CD4-positive, alpha-beta T cell treated with Interleukin-12 subunit alpha and Interleukin-12 subunit beta, for 1 hour (primary cell): ENCODE measurements around the gene FLG.
"Not testable (repeated sequence)": the region's sequence is repeated elsewhere in the genome, so short reads cannot be mapped to it uniquely, and the experiment has no call there.

ENCODE experiments used
- DNase-seq: peaks from one replicate; pipeline ENCODE4 v3.0.0-alpha.2; 2020

Gene FLG

GRCh38 chr1:152325111-152325510 lies at the start of gene FLG:
Gene FLG, minus strand, starts transcription at chr1:152325239. Its CDS starts 9,783 bp downstream, at chr1:152315456.
- DNase-seq = no peak

GRCh38 chr1:152374451-152374850 lies 49.4 kb upstream of the FLG start:
- no peak for DNase-seq

- no peak for DNase-seq
These were observed 47.6 kb upstream of the FLG start for GRCh38 chr1:152372672-152373071.

GRCh38 chr1:152367436-152367835 lies 42.4 kb upstream of the FLG start:
- no peak for DNase-seq

- no peak for DNase-seq
These were observed 34.9 kb upstream of the FLG start, which contains the start of gene FLG2 for GRCh38 chr1:152359906-152360305. Gene FLG2, minus strand, starts transcription at chr1:152360006. Its CDS starts 1,122 bp downstream, at chr1:152358884.

- DNase-seq = no peak
These were observed 31.7 kb upstream of the FLG start for GRCh38 chr1:152356736-152357135.

GRCh38 chr1:152349611-152350010 lies 24.6 kb upstream of the FLG start:
- DNase-seq = no peak

- no peak for DNase-seq
These were observed 23.4 kb upstream of the FLG start for GRCh38 chr1:152348447-152348846.

- peak; percentile 65 for DNase-seq
These were observed 22.2 kb upstream of the FLG start for GRCh38 chr1:152347116-152347728.

GRCh38 chr1:152344438-152344837 lies 19.4 kb upstream of the FLG start:
- DNase-seq = no peak

GRCh38 chr1:152343006-152343405 lies 18.0 kb upstream of the FLG start:
- no peak for DNase-seq

- no peak for DNase-seq
These were observed 10.4 kb upstream of the FLG start for GRCh38 chr1:152335399-152335798.

- no peak for DNase-seq
These were observed 3.9 kb upstream of the FLG start for GRCh38 chr1:152328801-152329391.

GRCh38 chr1:152313970-152314369 lies 11.1 kb downstream of the FLG start:
- no peak for DNase-seq

GRCh38 chr1:152313319-152313801 lies 11.7 kb downstream of the FLG start:
- no peak for DNase-seq

- not testable (repeated sequence) for DNase-seq
These were observed 12.9 kb downstream of the FLG start for GRCh38 chr1:152312169-152312568.

GRCh38 chr1:152309955-152310354 lies 15.1 kb downstream of the FLG start:
- no peak for DNase-seq

- not testable (repeated sequence) for DNase-seq
These were observed 15.6 kb downstream of the FLG start for GRCh38 chr1:152309320-152309901.

GRCh38 chr1:152308758-152309157 lies 16.3 kb downstream of the FLG start:
- DNase-seq = not testable (repeated sequence)

- DNase-seq = not testable (repeated sequence)
These were observed 17.1 kb downstream of the FLG start for GRCh38 chr1:152307970-152308369.

- DNase-seq = not testable (repeated sequence)
These were observed 18.9 kb downstream of the FLG start for GRCh38 chr1:152306123-152306522.

- not testable (repeated sequence) for DNase-seq
These were observed 20.3 kb downstream of the FLG start for GRCh38 chr1:152304773-152305172.

GRCh38 chr1:152303139-152303872 lies 21.7 kb downstream of the FLG start:
- DNase-seq = not testable (repeated sequence)
